ENCODE data around the gene GPR87. TPM values are rescaled to one million over a fixed set of nuclear protein-coding genes. Genes with fewer than 3 reads are reported as not detected.

GPR87 gene, protein sequence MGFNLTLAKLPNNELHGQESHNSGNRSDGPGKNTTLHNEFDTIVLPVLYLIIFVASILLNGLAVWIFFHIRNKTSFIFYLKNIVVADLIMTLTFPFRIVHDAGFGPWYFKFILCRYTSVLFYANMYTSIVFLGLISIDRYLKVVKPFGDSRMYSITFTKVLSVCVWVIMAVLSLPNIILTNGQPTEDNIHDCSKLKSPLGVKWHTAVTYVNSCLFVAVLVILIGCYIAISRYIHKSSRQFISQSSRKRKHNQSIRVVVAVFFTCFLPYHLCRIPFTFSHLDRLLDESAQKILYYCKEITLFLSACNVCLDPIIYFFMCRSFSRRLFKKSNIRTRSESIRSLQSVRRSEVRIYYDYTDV
- 1.3 TPM for total RNA-seq

DNA sequence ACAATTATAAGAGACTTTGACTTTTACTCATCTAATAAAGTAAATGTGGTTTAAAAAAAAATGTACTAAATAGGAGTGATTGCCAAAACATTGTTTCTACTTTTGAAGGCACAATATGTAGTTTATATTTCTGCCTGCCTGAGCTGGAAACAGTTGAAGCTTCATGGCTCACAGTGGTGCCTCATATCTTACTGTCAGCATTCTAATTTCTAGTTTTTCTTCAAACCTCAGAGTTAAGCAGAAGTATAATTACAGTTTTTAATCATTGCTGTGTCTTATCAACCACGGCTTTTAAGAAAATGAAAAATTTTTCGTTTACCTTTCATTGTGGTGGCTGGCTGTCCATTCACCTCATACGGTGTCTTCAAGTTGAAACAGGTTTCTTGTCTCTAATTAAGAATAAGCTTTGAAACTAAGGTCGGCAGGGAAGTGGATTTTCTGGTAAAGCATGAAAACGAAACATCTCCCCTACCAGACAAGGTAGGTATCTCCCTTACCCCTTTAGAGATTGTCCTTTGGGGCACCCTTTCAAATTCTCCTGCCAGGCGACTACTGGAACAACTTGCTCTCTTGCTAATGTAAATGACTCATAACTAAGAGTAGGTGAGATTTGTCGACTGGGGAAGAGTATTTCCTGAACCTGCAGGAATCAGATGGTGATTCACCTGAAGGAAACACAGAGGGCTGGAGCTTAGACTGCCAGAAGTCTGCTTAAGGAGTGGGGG lies at the start of gene GPR87:
Gene GPR87, minus strand, starts transcription at position 554 of the 725 bp plus-strand sequence. CDS start 16,720 bp downstream, outside the sequence.

DNA sequence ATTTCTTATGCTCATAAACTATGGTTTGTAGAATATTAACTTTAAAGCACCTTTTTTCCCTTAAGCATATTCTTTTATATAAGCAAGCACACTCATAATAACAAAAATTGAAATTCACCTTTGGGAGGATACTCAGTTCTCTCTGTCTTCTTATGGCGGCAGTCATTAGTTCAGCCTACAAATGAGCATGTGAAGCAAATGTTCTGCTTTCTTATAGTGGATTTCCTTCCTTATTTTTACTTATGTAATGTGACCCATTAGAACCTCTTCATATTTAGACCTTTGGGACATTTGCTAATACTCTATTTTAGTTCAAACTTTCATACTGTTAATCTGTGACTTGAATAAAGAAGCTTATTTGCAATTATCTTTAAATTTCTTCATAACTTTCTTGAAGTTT lies 12.7 kb upstream of the GPR87 start, which contains the start of gene P2RY13:
Gene P2RY13, minus strand, starts transcription at position 187 of the 400 bp plus-strand sequence. Its CDS starts 21 bp downstream, at position 166.

DNA sequence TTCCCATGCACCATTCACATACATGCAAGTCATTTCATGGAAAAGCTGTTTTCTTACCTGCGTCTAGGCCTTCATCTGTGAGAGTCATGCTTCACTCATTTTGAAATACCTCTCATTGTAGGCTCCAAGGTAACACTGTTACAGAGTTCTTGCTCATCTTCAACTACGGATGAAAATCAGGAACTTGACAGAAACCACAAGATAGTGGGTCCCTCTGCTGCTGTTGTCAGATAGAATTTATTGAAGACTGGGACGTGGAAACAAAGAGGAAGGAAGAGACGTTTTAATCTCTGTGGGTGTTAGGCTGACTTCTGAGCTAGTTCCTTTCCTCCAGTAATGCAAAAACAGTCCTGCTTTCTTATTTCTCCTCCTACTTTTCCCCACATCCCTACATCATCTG lies 38.4 kb downstream of the GPR87 start, which contains the start of gene P2RY14:
Gene P2RY14, minus strand, starts transcription at position 313 of the 400 bp plus-strand sequence. CDS start 64,226 bp downstream, outside the sequence.

Other genes starting within 250 kb of the GPR87 start
- gene MED12L, start 231.2 kb downstream of the GPR87 start, total RNA-seq, result 16.4 TPM
- gene GPR171, start 113.6 kb downstream of the GPR87 start, total RNA-seq, result 0.38 TPM
- 4.9 TPM for gene P2RY14, start 38.3 kb downstream of the GPR87 start, total RNA-seq
- gene P2RY13, start 12.7 kb upstream of the GPR87 start, total RNA-seq, result 0.55 TPM
- 3.0 TPM for gene P2RY12, start 67.9 kb upstream of the GPR87 start, total RNA-seq
- 36.2 TPM for gene IGSF10, start 144.2 kb upstream of the GPR87 start, total RNA-seq

Data from camera-type eye (tissue), 1 donor.